ENCODE results near the gene SOX13.
"Not testable (repeated sequence)": the region's sequence is repeated elsewhere in the genome, so short reads cannot be mapped to it uniquely, and the experiment has no call there.

The SOX13 gene

GRCh38 chr1:204088596-204088995, 15.7 kb downstream of the SOX13 start:
- H3K4me3 ChIP-seq (IDR thresholded peaks at IDR 0.05; ENCODE audit: insufficient read depth, low read depth, low read length), result no peak overlapping the region
- H3K36me3 ChIP-seq (ENCODE audit: insufficient read depth), result no peaks in the 10 kb centered on the region
- H3K4me1 ChIP-seq (ENCODE audit: low read depth, poor library complexity, severe bottlenecking), result peaks cover 7% of the 10 kb centered on the region
- no peak for TF ChIP-seq CTCF (conservative IDR thresholded peaks at IDR 0.05; ENCODE audit: low read depth, low read length)
- H3K4me2 ChIP-seq, result no peak overlapping the region
- no peaks in the 10 kb centered on the region for H3K27me3 ChIP-seq (ENCODE audit: insufficient read depth, low read depth)
- H3K9ac ChIP-seq, result no peak overlapping the region
- H3K27ac ChIP-seq, result no peak overlapping the region
- H4K20me1 ChIP-seq (ENCODE audit: insufficient read depth), result no peaks in the 10 kb centered on the region
- no peak overlapping the region for H2AFZ ChIP-seq (ENCODE audit: low read depth)
- H3K79me2 ChIP-seq (ENCODE audit: insufficient read depth, low read depth), result no peaks in the 10 kb centered on the region

GRCh38 chr1:204089044-204089751, 16.3 kb downstream of the SOX13 start:
- no peaks in the 10 kb centered on the region for H4K20me1 ChIP-seq (ENCODE audit: insufficient read depth)
- no peak overlapping the region for H3K27ac ChIP-seq
- H3K27me3 ChIP-seq (ENCODE audit: insufficient read depth, low read depth), result no peaks in the 10 kb centered on the region
- peaks cover 8% of the 10 kb centered on the region for H3K4me1 ChIP-seq (ENCODE audit: low read depth, poor library complexity, severe bottlenecking)
- no peak overlapping the region for H2AFZ ChIP-seq (ENCODE audit: low read depth)
- H3K79me2 ChIP-seq (ENCODE audit: insufficient read depth, low read depth), result no peaks in the 10 kb centered on the region
- no peaks in the 10 kb centered on the region for H3K36me3 ChIP-seq (ENCODE audit: insufficient read depth)
- no peak overlapping the region for H3K4me3 ChIP-seq (IDR thresholded peaks at IDR 0.05; ENCODE audit: insufficient read depth, low read depth, low read length)
- no peak overlapping the region for H3K9ac ChIP-seq
- TF ChIP-seq CTCF (conservative IDR thresholded peaks at IDR 0.05; ENCODE audit: low read depth, low read length), result no peak
- no peak overlapping the region for H3K4me2 ChIP-seq

- not testable (repeated sequence) for H3K27ac ChIP-seq; H3K4me1 ChIP-seq (ENCODE audit: low read depth, poor library complexity, severe bottlenecking); H3K36me3 ChIP-seq (ENCODE audit: insufficient read depth); H3K27me3 ChIP-seq (ENCODE audit: insufficient read depth, low read depth); H3K9ac ChIP-seq; H4K20me1 ChIP-seq (ENCODE audit: insufficient read depth); H3K4me2 ChIP-seq; H3K79me2 ChIP-seq (ENCODE audit: insufficient read depth, low read depth); H2AFZ ChIP-seq (ENCODE audit: low read depth); H3K4me3 ChIP-seq (IDR thresholded peaks at IDR 0.05; ENCODE audit: insufficient read depth, low read depth, low read length)
Observed at GRCh38 chr1:204090132-204090531, 17.2 kb downstream of the SOX13 start.

- peaks cover 8% of the 10 kb centered on the region for H3K4me1 ChIP-seq (ENCODE audit: low read depth, poor library complexity, severe bottlenecking)
- H3K36me3 ChIP-seq (ENCODE audit: insufficient read depth), result no peaks in the 10 kb centered on the region
- no peak overlapping the region for H3K4me3 ChIP-seq (IDR thresholded peaks at IDR 0.05; ENCODE audit: insufficient read depth, low read depth, low read length)
- no peak overlapping the region for H3K9ac ChIP-seq
- H3K79me2 ChIP-seq (ENCODE audit: insufficient read depth, low read depth), result no peaks in the 10 kb centered on the region
- H3K4me2 ChIP-seq, result no peak overlapping the region
- no peak overlapping the region for H3K27ac ChIP-seq
- no peaks in the 10 kb centered on the region for H4K20me1 ChIP-seq (ENCODE audit: insufficient read depth)
- TF ChIP-seq CTCF (conservative IDR thresholded peaks at IDR 0.05; ENCODE audit: low read depth, low read length), result no peak
- no peaks in the 10 kb centered on the region for H3K27me3 ChIP-seq (ENCODE audit: insufficient read depth, low read depth)
- H2AFZ ChIP-seq (ENCODE audit: low read depth), result no peak overlapping the region
Observed at GRCh38 chr1:204091066-204091465, 18.2 kb downstream of the SOX13 start.

GRCh38 chr1:204091787-204092312, 18.9 kb downstream of the SOX13 start:
- Histone ChIP-seq H3K27ac (no peak overlapping the region), H3K27me3 (ENCODE audit: insufficient read depth, low read depth) (no peaks in the 10 kb centered on the region), H2AFZ (ENCODE audit: low read depth) (no peak overlapping the region), H3K36me3 (ENCODE audit: insufficient read depth) (no peaks in the 10 kb centered on the region), H3K4me3 (IDR thresholded peaks at IDR 0.05; ENCODE audit: insufficient read depth, low read depth, low read length) (no peak overlapping the region), H3K79me2 (ENCODE audit: insufficient read depth, low read depth) (no peaks in the 10 kb centered on the region), H4K20me1 (ENCODE audit: insufficient read depth) (no peaks in the 10 kb centered on the region), H3K4me2 (no peak overlapping the region), H3K9ac (no peak overlapping the region), H3K4me1 (ENCODE audit: low read depth, poor library complexity, severe bottlenecking) (peaks cover 8% of the 10 kb centered on the region)
- no peak for TF ChIP-seq CTCF (conservative IDR thresholded peaks at IDR 0.05; ENCODE audit: low read depth, low read length)
